HG02943 (cell line): ENCODE results near the gene PPP1R12C.
"Not testable (repeated sequence)": the region's sequence is repeated elsewhere in the genome, so short reads cannot be mapped to it uniquely, and the experiment has no call there.

ENCODE experiments used
- ATAC-seq: cut with Tn5 transposase; IDR thresholded peaks from one replicate; pipeline ENCODE4 v1.9.1; 2021; ENCODE audit warnings: mild to moderate bottlenecking, low read depth, moderate library complexity; ENCODE audit not compliant: unreplicated experiment

PPP1R12C gene

DNA sequence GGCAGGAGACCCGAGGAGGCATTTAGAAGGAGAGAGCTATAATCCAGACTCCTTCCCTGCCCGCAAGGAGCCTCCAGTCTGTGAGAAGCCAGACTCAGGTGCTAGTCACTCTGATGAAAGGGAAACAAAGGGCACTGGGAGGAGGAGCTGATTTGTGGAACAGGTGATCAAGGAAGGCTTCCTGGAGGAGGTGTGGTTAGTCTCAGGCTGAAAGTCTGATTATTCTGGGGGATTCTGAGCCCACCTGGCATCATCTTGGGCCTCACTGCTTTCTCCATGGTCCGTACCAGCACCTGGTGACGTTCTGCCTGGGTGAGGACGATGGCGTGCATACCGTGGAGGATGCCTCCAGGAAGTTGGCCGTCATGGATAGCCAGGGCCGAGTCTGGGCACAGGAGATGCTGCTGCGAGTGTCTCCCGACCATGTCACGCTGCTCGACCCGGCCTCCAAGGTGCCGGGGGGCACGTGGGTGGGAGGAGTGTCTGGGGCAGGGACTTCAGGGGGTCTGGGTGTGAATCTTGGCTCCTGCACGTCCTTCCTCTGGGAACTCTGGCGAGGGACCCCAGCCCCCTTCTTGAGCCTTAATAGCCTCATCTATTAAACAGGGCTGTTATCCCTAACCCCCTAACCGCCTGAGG, 37.9 kb downstream of the PPP1R12C start:
- no peak for ATAC-seq

- no peak for ATAC-seq
Observed at GRCh38 chr19:55078996-55079395, 38.4 kb downstream of the PPP1R12C start.

DNA sequence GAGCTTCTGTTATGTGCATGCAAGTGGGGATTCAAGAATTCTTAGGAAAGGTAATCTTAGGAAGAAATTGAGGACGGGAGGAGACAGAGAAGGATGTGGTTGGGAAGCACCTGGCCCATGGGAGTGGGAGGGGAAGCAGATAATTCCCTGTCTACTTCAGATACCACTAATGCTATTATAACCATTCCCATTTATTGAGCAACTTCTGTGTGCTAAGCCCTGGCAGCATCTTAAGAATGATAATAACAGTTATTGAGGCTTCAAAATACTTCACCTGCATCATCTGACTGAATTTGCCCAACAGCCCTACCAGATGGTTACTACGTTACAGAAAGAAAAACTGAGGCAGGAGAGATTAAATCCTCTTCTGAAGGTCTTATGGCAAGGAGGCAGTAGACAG, 40.3 kb downstream of the PPP1R12C start:
- ATAC-seq, result no peak

GRCh38 chr19:55076321-55076720, 41.1 kb downstream of the PPP1R12C start:
- no peak for ATAC-seq

DNA sequence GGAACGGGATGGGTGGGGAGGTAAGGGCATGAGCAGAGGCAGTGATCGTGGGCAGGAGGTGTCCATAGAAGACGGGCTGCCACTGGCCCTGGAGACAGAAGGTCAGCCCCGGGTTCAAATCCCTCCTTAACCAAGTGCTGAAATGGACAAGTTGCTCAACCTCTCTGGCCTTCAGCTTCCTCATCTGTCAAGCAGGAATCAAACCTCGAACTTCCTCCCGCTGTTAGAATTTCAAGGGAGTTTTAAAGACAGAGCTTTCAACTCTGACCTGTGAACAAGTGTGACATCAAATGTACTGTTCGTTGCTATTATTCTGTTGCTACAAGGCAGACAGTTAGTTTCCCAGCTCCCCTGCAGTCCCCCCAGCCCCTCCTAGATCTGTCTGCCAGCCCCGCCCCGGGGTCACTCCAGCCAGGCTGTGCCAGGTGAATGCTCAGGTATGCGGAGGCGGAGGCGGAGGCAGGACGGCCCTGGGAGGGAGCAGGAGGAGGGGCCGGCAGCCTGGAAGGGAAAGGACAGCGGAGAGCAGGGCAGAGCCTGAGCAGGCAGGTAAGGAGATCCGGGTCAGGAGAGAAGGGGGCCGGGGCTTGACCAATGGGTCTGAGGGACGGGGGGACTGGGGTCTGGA, 42.0 kb downstream of the PPP1R12C start, which contains the start of gene EPS8L1:
TSS of gene EPS8L1 (plus strand) at position 499 of the 628 bp plus-strand sequence. CDS start 576 bp downstream, outside the sequence.
- no peak for ATAC-seq

GRCh38 chr19:55071913-55072312, 45.5 kb downstream of the PPP1R12C start:
- ATAC-seq, result no peak

GRCh38 chr19:55071129-55071502, 46.3 kb downstream of the PPP1R12C start:
- no peak for ATAC-seq

DNA sequence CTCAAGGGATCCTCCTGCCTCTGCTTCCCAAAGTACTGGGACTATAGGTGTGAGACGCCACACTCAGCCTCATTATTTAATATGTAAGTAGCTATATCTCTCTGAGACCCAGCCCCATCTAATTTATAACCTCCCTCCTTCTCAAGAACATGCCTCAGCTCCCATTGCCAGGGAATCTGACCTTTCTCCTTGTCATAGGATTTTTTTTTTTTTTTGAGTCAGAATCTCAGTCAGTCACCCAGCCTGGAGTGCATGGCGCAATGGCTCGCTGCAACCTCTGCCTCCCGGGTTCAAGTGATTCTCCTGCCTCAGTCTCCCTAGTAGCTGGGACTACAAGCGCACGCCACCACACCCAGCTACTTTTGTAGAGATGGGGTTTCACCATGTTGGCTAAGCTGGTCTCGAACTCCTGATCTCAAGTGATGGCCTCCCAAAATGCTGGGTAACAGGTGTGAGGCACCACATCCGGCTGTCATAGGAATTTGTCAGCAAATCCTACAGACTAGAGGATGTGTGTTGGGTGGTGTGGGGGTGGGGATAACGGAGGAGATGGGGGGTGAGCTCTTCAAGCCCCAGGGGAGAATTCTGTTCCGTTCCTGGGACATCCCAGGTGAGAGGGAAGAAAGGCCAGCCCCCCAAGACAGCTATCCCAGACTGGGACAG, 46.8 kb downstream of the PPP1R12C start:
- no peak for ATAC-seq

DNA sequence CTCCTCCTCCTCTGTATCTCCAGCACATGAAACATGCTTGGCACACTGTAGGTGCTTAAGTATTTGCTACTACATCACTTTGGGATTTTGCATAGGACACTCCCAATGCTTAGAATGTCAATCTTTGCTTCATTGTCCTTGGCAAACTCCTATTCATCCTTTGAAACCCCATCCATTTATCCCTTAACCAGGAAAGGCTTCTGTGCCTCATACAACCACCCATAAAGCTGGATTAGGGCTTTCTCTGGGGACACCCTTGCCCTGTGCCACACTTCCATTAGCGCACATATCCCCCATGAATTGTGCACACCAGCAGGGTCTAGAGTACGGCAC, 47.6 kb downstream of the PPP1R12C start:
- ATAC-seq, result no peak

DNA sequence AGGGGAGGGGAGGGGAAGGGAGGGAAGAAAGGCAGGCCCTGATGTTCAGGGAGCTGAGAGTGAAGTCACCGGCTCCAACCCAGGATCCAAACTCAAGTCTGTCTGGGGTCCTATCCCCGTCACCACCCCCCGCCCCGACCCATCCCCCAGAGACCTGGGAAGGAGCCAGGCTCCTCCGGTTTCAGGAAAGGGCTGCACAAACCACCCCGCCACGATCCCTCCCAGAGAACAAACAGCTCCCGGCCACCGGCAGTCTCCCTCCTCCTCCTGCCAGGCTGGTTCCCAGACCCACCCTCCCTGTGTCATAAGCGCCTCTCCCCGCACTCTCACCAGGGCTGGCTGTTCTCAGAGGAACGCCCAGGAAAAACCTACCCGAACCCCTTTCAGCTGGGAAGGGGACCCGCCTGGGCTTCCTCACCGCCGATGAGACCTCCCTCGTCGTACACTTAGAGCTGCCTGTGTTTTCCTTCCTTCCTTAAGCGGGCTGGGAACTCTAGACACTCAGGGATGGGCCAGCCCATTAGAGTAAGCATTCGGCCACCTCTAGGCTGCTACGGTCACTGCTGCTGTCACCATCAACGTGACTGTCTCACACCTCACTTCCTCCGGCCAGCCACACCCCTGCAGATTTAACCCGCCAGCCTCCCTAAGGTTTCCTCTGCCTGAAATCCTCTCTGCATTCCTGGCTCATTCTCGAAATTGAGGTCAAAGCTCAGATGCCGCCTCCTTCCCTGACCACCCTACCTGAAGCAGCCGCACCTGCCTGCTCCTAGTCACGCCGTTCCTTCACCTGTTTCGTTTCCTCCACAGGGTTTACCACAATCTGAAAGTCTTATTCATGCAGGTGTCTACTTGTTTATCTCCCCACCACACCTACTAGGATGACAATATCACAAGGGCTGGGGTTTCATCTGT, 48.2 kb downstream of the PPP1R12C start:
- no peak for ATAC-seq

- ATAC-seq, result no peak
Observed at GRCh38 chr19:55067869-55068268, 49.6 kb downstream of the PPP1R12C start.

DNA sequence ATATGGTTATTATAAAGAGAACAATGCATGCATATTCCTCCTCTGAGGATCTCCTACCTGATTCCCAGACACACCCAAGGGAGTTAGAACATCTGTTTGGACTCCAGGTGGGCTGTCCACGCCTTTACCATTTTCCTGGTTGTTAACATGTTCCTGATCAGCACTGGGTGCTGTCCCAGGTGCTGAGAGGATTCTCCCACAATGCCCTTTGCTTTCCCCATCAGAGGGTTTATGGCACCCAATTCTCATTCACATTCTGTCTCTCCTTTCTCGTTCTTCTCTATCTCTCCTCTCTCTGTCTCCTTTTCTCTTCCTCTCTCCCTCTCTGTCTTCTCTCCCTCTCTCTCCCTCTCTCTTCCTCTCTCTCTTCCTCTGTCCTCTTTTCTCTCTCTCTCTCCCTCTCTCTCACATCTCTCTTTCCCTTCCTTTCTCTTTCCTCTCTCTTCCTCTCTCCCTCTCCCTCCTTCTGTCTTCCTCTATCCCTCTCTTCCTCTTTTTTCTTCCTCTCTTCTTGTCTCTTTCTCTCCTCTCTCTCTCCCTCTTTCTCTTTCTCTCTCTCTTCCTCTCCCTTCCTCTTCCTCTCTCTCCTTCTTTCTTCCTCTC, 51.2 kb downstream of the PPP1R12C start:
- no peak for ATAC-seq

- ATAC-seq, result not testable (repeated sequence)
Observed at GRCh38 chr19:55065516-55065915, 51.9 kb downstream of the PPP1R12C start.

GRCh38 chr19:55063492-55063843, 54.0 kb downstream of the PPP1R12C start:
- ATAC-seq, result no peak

GRCh38 chr19:55062735-55063491, 54.5 kb downstream of the PPP1R12C start, which contains the start of gene RDH13:
Gene RDH13, minus strand, starts transcription at chr19:55063148. Its CDS starts 116 bp downstream, at chr19:55063032.
- peak; percentile 81 for ATAC-seq

GRCh38 chr19:55060287-55060686, 57.1 kb downstream of the PPP1R12C start:
- ATAC-seq, result not testable (repeated sequence)

DNA sequence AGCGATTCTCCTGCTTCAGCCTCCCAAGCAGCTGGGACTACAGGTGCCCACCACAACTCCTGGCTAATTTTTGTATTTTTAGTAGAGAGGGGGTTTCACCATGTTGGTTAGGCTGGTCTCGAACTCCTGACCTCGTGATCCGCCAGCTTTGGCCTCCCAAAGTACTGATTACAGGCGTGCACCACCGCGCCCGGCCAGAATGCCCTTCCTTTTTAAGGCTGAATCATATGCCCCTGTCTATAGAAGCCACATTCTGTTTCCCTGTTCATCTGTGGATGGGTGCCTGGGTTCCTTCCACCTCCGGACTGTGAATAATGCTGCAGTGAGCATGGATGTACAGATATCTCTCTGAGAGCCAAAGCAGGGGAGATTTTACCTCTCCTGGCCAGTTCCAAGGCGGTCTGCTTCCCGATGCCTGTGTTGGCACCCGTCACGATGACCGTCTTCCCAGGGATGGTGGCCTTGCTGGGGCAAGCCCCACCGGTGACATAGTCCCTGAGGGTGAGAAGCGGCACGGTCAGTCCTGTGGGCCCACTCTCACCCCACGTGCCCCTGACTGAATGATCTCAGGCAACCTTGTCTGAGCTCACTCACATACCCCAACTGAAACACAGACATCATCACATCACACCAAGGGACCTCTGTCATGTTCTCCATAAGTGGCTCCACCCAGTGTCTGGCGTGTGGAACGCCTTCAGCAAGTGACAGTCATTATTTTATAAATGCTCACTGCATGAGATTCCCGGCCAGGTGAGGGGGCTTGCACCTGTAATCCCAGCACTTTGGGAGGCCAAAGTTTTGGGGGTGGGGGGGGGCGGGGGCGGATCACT, 58.4 kb downstream of the PPP1R12C start:
- ATAC-seq, result no peak

GRCh38 chr19:55056827-55057226, 60.6 kb downstream of the PPP1R12C start:
- ATAC-seq, result no peak

DNA sequence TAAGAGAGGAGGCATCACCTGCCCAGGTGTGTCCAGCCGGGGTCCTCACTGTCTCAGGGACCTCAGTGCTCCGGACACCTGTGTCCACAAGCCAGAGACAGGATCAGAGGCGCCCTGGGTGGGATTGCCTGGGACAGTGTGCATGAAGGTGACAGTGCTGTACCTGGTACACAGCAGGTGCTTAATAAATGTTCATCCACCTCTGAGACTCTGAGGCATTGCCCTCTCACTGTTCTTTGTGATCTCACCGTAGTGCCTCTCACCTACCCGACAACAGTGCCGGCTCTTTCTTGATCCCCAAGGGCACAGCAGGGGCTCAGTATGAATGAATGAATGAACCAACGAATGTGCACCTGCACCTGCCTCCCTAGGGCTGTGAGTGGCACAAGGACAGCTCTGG, 63.7 kb downstream of the PPP1R12C start:
- no peak for ATAC-seq
